ENCODE measurements around the gene CCDC97.

CCDC97 gene

GRCh38 chr19:41309180-41310032 is 566 bp upstream of the CCDC97 start:
- TF ChIP-seq CTCF (IDR thresholded peaks at IDR 0.05), result no peak
- Histone ChIP-seq H3K27ac (peak overlapping the region; percentile 91), H3K27me3 (no peaks in the 10 kb centered on the region), H3K36me3 (peaks cover 46% of the 10 kb centered on the region), H3K4me1 (ENCODE audit: control insufficient read depth in 1 of 2, insufficient read depth in 1 of 2, low read depth in 1 of 2, low read length in 1 of 2) (peaks cover 45 to 53% of the 10 kb centered on the region in 2 experiments), H3K4me3 (ENCODE audit: low read depth in 1 of 2, low read length in 1 of 2) (peak overlapping the region; percentile 93 to 98), H3K9me3 (no peaks in the 10 kb centered on the region)

- H3K4me3 ChIP-seq (ENCODE audit: low read depth in 1 of 2, low read length in 1 of 2), result peak overlapping the region; percentile 93 to 98
- no peaks in the 10 kb centered on the region for H3K27me3 ChIP-seq
- TF ChIP-seq CTCF (IDR thresholded peaks at IDR 0.05), result no peak
- H3K4me1 ChIP-seq (ENCODE audit: control insufficient read depth in 1 of 2, insufficient read depth in 1 of 2, low read depth in 1 of 2, low read length in 1 of 2), result peaks cover 45 to 51% of the 10 kb centered on the region in 2 experiments
- H3K9me3 ChIP-seq, result no peaks in the 10 kb centered on the region
- peak overlapping the region; percentile 91 for H3K27ac ChIP-seq
- peaks cover 38% of the 10 kb centered on the region for H3K36me3 ChIP-seq
These were observed 1.1 kb downstream of the CCDC97 start for GRCh38 chr19:41311072-41311471.

GRCh38 chr19:41311613-41312012 is 1.6 kb downstream of the CCDC97 start:
- TF ChIP-seq CTCF (IDR thresholded peaks at IDR 0.05), result no peak
- H3K27ac ChIP-seq, result no peak overlapping the region
- H3K9me3 ChIP-seq, result no peaks in the 10 kb centered on the region
- H3K4me1 ChIP-seq (ENCODE audit: control insufficient read depth in 1 of 2, insufficient read depth in 1 of 2, low read depth in 1 of 2, low read length in 1 of 2), result peaks cover 40 to 46% of the 10 kb centered on the region in 2 experiments
- no peak overlapping the region for H3K4me3 ChIP-seq (ENCODE audit: low read depth in 1 of 2, low read length in 1 of 2)
- H3K36me3 ChIP-seq, result peaks cover 38% of the 10 kb centered on the region
- H3K27me3 ChIP-seq, result no peaks in the 10 kb centered on the region

- TF ChIP-seq CTCF (IDR thresholded peaks at IDR 0.05), result no peak
- no peaks in the 10 kb centered on the region for H3K9me3 ChIP-seq
- H3K27me3 ChIP-seq, result no peaks in the 10 kb centered on the region
- peaks cover 4% of the 10 kb centered on the region in 2 experiments for H3K4me1 ChIP-seq (ENCODE audit: control insufficient read depth in 1 of 2, insufficient read depth in 1 of 2, low read depth in 1 of 2, low read length in 1 of 2)
- peak overlapping the region; percentile 15 for H3K27ac ChIP-seq
- H3K4me3 ChIP-seq (ENCODE audit: low read depth in 1 of 2, low read length in 1 of 2), result no peak overlapping the region
- H3K36me3 ChIP-seq, result peaks cover 79% of the 10 kb centered on the region
These were observed 6.4 kb downstream of the CCDC97 start for GRCh38 chr19:41316306-41316920.

GRCh38 chr19:41318696-41319499 is 8.9 kb downstream of the CCDC97 start:
- Histone ChIP-seq H3K4me1 (ENCODE audit: control insufficient read depth in 1 of 2, insufficient read depth in 1 of 2, low read depth in 1 of 2, low read length in 1 of 2) (peaks cover 28 to 29% of the 10 kb centered on the region in 2 experiments), H3K4me3 (ENCODE audit: low read depth in 1 of 2, low read length in 1 of 2) (no peak overlapping the region), H3K36me3 (peaks cover 79% of the 10 kb centered on the region), H3K9me3 (no peaks in the 10 kb centered on the region), H3K27ac (no peak overlapping the region), H3K27me3 (no peaks in the 10 kb centered on the region)
- no peak for TF ChIP-seq CTCF (IDR thresholded peaks at IDR 0.05)
